Immature natural killer cell (primary cell): Measurements from ENCODE around the gene DNAJC11. TPM values are rescaled to one million over a fixed set of nuclear protein-coding genes. Genes with fewer than 3 reads are reported as not detected.

ENCODE experiments used
- DNase-seq, 3 donors: peaks; one replicate each; pipeline ENCODE4 v3.0.0; 2022; ENCODE audit warnings: mixed read lengths in 1 of 3
- H3K27ac Mint-ChIP-seq, 6 donors: one replicate each; pipeline ENCODE4 v1.8.0; 2020; ENCODE audit warnings: mixed read lengths in 6 of 6, mild to moderate bottlenecking in 5 of 6, inconsistent platforms in 4 of 6, moderate library complexity in 3 of 6
- H3K27me3 Mint-ChIP-seq, 3 donors: one replicate each; pipeline ENCODE4 v1.8.0; 2020 to 2021; ENCODE audit warnings: low read depth in 3 of 3, mild to moderate bottlenecking in 3 of 3, mixed read lengths in 3 of 3, moderate library complexity in 3 of 3, inconsistent platforms in 1 of 3
- H3K36me3 Mint-ChIP-seq, 3 donors: one replicate each; pipeline ENCODE4 v1.8.0; 2020; ENCODE audit warnings: mixed read lengths in 3 of 3, inconsistent platforms in 2 of 3, mild to moderate bottlenecking in 2 of 3
- H3K4me1 Mint-ChIP-seq, 2 donors: one replicate each; pipeline ENCODE4 v1.8.0; 2020; ENCODE audit warnings: inconsistent platforms in 2 of 2, mild to moderate bottlenecking in 2 of 2, mixed read lengths in 2 of 2, moderate library complexity in 1 of 2
- H3K4me3 Mint-ChIP-seq, 5 donors: one replicate each; pipeline ENCODE4 v1.8.0; 2020; ENCODE audit warnings: mild to moderate bottlenecking in 5 of 5, mixed read lengths in 5 of 5, inconsistent platforms in 3 of 5, moderate library complexity in 3 of 5
- H3K9me3 Mint-ChIP-seq, 6 donors: one replicate each; pipeline ENCODE4 v1.8.0; 2020; ENCODE audit warnings: mild to moderate bottlenecking in 6 of 6, mixed read lengths in 6 of 6, inconsistent platforms in 4 of 6, moderate library complexity in 3 of 6
- polyA plus RNA-seq, 3 donors: library from polyadenylated mRNA; unstranded; fragments of 300-500 nt; fragmentation: Illumina TruSeq; gene quantifications; one replicate each; pipeline ENCODE4 v1.2.3, GENCODE V29; 2021

DNAJC11 gene
- polyA plus RNA-seq, 3 donors from 2014 or later = 9.6 to 22.6 (median 13.5) TPM

GRCh38 chr1:6621429-6622391, 79.9 kb downstream of the DNAJC11 start:
- peaks cover 0 to 8% (median 3%) of the 10 kb centered on the region in 3 donors for H3K36me3 Mint-ChIP-seq
- no peak overlapping the region for H3K4me3 Mint-ChIP-seq
- H3K9me3 Mint-ChIP-seq = no peaks in the 10 kb centered on the region
- peaks cover 11 to 18% of the 10 kb centered on the region in 2 donors for H3K4me1 Mint-ChIP-seq
- no peak for DNase-seq
- H3K27me3 Mint-ChIP-seq = no peaks in the 10 kb centered on the region
- no peak overlapping the region for H3K27ac Mint-ChIP-seq

DNA sequence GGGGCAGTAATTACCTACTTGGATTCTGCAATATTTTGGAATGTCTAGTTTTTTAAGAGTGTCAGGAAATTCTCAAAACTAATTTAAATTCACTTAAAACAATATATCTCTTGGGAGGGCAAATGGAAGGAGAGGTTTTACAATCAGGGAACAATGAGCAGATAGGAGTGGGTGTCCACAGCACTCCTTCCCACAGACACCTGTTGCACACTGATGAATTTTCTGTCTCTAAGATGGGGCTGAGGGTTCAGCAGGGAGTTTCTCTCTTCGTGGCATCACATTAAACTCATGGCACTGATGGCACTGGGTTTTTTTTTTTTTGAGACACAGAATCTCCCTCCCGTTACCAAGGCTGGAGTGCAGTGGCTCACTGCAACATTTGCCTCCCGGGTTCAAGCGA, 82.6 kb downstream of the DNAJC11 start:
- Mint-ChIP-seq H3K4me1 (peaks cover 6 to 8% of the 10 kb centered on the region in 2 donors), H3K36me3 (peaks cover 0 to 8% (median 3%) of the 10 kb centered on the region in 3 donors), H3K9me3 (no peaks in the 10 kb centered on the region), H3K27me3 (peaks cover 0 to 5% (median 2%) of the 10 kb centered on the region in 3 donors), H3K4me3 (no peak overlapping the region), H3K27ac (no peak overlapping the region)
- DNase-seq = no peak

- Mint-ChIP-seq H3K4me3 (peak overlapping the region; percentile 77 to 84 (median 80)), H3K9me3 (no peaks in the 10 kb centered on the region), H3K27ac (peak overlapping the region in 5 of 6 donors; percentile 13 to 57 (median 51)), H3K27me3 (peaks cover 5 to 15% (median 9%) of the 10 kb centered on the region in 3 donors), H3K4me1 (peaks cover 18 to 25% of the 10 kb centered on the region in 2 donors), H3K36me3 (peaks cover 0 to 6% (median 3%) of the 10 kb centered on the region in 3 donors)
- peak in 1 of 3 donors; percentile 13 for DNase-seq
Observed at GRCh38 chr1:6614929-6615785, 86.5 kb downstream of the DNAJC11 start.

GRCh38 chr1:6614019-6614928, 87.3 kb downstream of the DNAJC11 start:
- DNase-seq = peak in 2 of 3 donors; percentile 40 to 43
- no peak overlapping the region for H3K27ac Mint-ChIP-seq
- H3K4me3 Mint-ChIP-seq = peak overlapping the region in 4 of 5 donors; percentile 54 to 92 (median 90)
- H3K9me3 Mint-ChIP-seq = no peaks in the 10 kb centered on the region
- H3K36me3 Mint-ChIP-seq = peaks cover 0 to 4% (median 3%) of the 10 kb centered on the region in 3 donors
- H3K4me1 Mint-ChIP-seq = peaks cover 18 to 25% of the 10 kb centered on the region in 2 donors
- H3K27me3 Mint-ChIP-seq = peaks cover 5 to 15% (median 9%) of the 10 kb centered on the region in 3 donors

DNA sequence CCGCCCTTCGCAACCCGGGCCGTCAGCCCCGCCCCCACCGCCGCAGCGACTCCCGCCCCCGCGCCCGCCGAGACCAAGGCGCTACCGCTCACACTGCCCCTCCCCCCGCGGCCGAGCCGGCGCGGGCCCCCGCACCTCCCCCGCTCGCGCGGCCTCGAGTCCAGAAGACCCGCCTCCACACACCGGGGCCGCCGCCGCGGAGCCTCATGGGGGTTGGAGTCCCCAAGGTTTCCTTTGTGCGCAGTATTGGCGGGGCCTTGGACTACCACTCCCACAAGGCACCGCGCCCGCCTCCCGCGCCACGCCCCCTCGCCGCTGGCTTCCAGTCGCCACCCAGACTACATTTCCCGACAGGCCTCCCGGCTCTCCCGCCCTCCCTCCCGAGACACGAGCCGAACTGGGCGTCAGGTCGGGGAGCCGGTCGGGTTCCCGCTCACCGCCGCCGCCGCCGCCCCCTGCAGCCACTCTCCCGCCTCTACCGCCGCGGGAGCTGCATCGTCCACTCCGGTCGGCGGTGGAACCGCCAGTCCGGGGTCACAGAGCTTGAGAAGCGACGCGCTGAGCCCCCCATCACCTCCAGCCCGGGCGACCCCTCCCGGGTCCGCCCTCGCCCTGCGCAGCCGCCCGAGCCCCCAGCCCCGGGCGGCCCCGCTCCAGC, 88.1 kb downstream of the DNAJC11 start, which contains the start of gene PHF13:
Gene PHF13 (plus strand): TSS at position 371 of the 658 bp plus-strand sequence. CDS start 336 bp downstream, outside the sequence.
- no peaks in the 10 kb centered on the region for H3K36me3 Mint-ChIP-seq
- H3K27ac Mint-ChIP-seq = peak within 1 kb of the TSS; percentile 88 to 96 (median 90)
- H3K4me1 Mint-ChIP-seq = peaks cover 18 to 25% of the 10 kb centered on the region in 2 donors
- H3K27me3 Mint-ChIP-seq = peaks cover 5 to 15% (median 9%) of the 10 kb centered on the region in 3 donors
- peak; percentile 99 for DNase-seq
- H3K9me3 Mint-ChIP-seq = no peaks in the 10 kb centered on the region
- peak within 1 kb of the TSS; percentile 90 to 95 (median 91) for H3K4me3 Mint-ChIP-seq

DNA sequence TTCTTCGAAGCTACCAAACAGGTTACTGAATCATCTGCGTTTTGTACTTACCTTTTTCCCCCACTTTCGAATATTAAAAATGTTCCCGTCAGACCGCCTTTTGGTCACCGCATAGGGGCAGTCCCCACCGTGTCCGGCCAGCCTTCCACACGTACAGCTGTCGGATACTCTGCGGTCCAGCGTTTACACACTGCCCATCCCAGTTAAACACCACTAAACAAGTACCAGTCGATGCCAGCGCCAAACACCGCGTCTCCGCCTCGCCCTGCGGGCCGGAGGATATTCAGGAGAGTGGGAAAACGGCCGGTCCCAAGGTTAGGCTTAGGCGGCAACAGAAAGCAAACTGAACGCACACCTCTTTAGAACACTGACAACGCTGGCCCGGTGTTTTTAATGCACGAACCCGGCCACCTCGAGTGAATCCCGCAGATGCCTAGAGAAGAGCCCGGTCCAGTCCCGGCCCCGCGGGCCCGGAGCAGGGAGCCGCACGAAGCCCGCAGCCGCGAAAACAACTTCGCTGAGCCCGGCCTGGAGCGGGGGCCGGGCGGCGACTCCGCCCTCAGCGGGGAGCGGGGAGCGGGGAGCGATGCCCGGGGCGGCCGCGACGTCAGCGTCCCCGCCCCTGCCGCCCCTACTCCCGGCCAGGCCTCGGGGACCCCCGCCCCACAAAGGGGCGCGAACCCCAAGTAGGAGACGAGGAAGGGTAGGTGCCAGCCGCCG, 88.8 kb downstream of the DNAJC11 start:
- H3K27ac Mint-ChIP-seq = peak overlapping the region; percentile 88 to 96 (median 90)
- peaks cover 18 to 25% of the 10 kb centered on the region in 2 donors for H3K4me1 Mint-ChIP-seq
- no peaks in the 10 kb centered on the region for H3K9me3 Mint-ChIP-seq
- H3K36me3 Mint-ChIP-seq = no peaks in the 10 kb centered on the region
- peak in 2 of 3 donors; percentile 26 to 28 for DNase-seq
- peak overlapping the region; percentile 89 to 95 (median 91) for H3K4me3 Mint-ChIP-seq
- H3K27me3 Mint-ChIP-seq = peaks cover 5 to 15% (median 9%) of the 10 kb centered on the region in 3 donors

DNA sequence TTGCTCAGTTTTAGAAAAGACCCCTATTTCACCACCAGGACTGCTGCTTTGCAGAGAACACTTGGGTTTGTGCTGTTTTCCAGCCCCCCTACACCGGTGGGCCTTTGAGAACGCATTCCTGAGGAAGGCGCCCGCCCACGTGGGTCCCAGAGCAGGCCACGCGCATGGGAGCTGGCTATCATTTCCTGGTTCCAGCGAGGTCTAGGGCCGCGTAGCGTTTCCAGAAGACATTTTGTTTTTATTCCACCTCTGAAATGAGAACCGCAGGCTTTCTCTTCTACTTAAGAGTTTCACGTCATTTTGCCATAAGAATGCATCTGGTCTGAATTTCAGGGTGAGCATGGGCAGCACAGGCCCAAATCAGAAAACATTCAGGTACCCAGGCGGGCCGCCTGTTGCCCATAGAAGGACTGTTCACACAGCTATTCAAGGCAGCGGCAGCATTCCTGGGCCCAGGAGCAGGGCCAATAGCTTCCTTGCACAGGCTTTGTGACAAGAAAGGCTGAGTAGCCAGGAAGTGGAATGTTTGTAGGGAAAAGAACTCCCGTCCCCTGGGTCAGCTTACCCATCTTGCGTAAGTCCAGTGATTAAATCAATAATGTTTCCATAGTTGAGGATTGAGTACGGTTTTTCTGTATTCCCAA, 97.6 kb downstream of the DNAJC11 start:
- Mint-ChIP-seq H3K4me1 (peaks cover 34 to 36% of the 10 kb centered on the region in 2 donors), H3K4me3 (peak overlapping the region; percentile 85 to 90 (median 87)), H3K27me3 (peaks cover 0 to 19% (median 3%) of the 10 kb centered on the region in 3 donors), H3K9me3 (no peaks in the 10 kb centered on the region), H3K27ac (peak overlapping the region; percentile 92 to 97 (median 94)), H3K36me3 (no peaks in the 10 kb centered on the region)
- DNase-seq = no peak

- Mint-ChIP-seq H3K36me3 (no peaks in the 10 kb centered on the region), H3K27me3 (peaks cover 0 to 19% (median 3%) of the 10 kb centered on the region in 3 donors), H3K4me1 (peaks cover 39% of the 10 kb centered on the region in 2 donors), H3K27ac (peak overlapping the region; percentile 92 to 97 (median 94)), H3K9me3 (no peaks in the 10 kb centered on the region), H3K4me3 (peak overlapping the region; percentile 85 to 90 (median 87))
- DNase-seq = peak; percentile 75 to 78 (median 77)
Observed at GRCh38 chr1:6603238-6603914, 98.2 kb downstream of the DNAJC11 start.

DNA sequence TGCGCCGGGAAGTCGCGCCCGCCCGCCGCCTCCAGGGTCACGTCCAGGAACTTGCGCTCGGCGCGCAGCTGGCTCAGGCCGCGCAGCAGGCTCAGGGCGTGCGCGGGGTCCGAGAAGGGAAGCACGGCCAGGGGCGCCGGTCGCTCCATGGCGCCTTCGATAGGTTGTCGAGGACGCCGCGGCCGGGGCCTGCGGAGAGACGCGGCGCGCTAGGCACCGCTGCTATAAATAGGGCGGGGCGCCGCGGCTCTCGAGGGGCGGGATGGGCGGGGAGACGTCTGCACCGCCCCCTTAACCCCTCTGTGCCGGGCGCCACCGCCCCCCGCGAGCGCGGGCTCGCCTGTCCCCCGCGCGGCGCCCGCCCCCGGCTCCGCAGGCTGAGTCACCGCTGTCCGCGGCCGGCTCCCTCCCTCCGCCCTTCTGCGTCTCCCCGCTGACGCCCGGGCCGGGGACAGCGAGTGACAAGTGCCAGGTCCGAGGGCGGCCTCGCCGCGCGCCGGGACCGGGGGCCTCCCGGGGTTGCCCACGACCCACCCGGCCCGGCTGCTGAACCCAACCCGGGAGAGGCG, 98.9 kb downstream of the DNAJC11 start, which contains the start of gene KLHL21:
Gene KLHL21 (minus strand): TSS at position 201 of the 569 bp plus-strand sequence. CDS start 52 bp downstream, at position 149.
- Mint-ChIP-seq H3K36me3 (no peaks in the 10 kb centered on the region), H3K4me1 (peaks cover 39 to 40% of the 10 kb centered on the region in 2 donors), H3K4me3 (peak within 1 kb of the TSS; percentile 85 to 98 (median 96)), H3K9me3 (no peaks in the 10 kb centered on the region), H3K27me3 (peaks cover 0 to 19% (median 3%) of the 10 kb centered on the region in 3 donors), H3K27ac (peak within 1 kb of the TSS; percentile 92 to 97 (median 94))
- peak; percentile 87 to 88 (median 87) for DNase-seq

DNA sequence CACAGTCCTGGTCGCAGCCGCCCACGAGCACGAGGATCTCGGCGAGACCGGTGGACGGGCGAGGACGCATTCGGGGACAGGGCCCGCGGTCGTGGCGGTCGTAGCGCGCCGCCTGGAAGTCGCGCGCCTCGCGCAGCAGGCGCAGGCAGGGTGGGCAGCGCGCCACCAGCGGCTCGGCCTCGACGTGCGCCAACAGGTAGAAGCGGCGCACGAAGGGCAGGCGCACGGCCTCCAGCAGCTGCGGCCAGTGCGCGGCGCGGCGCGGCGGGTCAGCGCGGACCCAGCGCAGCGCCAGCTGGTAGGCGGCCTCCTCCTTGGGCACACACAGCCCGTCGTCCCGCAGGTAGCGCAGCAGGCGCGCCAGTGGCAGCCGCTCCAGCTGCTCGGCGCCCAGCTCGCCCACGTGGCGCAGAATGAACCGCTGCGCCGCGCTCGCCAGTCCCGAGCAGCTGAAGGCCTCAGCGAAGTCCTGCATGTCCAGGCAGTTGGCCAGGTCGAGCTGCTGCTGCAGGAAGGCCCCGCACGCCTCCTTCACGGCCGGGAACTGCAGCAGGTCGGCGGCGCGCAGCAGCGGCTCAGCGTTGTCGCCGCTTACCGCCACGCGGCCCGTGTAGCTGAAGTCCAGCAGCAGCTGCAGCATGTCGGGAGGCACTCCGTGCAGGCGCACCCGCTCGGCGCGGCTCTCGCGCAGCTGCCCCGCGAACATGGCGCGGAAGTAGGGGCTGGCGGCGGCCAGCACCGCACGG, 99.5 kb downstream of the DNAJC11 start:
- Mint-ChIP-seq H3K36me3 (no peaks in the 10 kb centered on the region), H3K27me3 (peaks cover 0 to 19% (median 3%) of the 10 kb centered on the region in 3 donors), H3K27ac (peak overlapping the region; percentile 59 to 95 (median 72)), H3K9me3 (no peaks in the 10 kb centered on the region), H3K4me1 (peaks cover 39 to 45% of the 10 kb centered on the region in 2 donors), H3K4me3 (peak overlapping the region; percentile 85 to 98 (median 96))
- DNase-seq = peak in 2 of 3 donors; percentile 24 to 32
